H1 (cell line): ENCODE results near the gene OBSCN. TPM values are rescaled to one million over a fixed set of nuclear protein-coding genes. Genes with fewer than 3 reads are reported as not detected.

Experiments
- CTCF ChIA-PET: fragments of 300-600 bp; sonication (Branson Sonifier 250); formaldehyde crosslinking; loops from one replicate; lab custom pipeline; 2021; ENCODE audit not compliant: partially characterized antibody; lab: Charles Lee
- POLR2A ChIA-PET: fragments of 300-600 bp; sonication (Branson Sonifier 250); formaldehyde crosslinking; loops from one replicate; lab custom pipeline; 2021; ENCODE audit warnings: inconsistent platforms; ENCODE audit not compliant: partially characterized antibody; lab: Charles Lee
- DNase-seq, 2 experiments: peaks; one replicate each; pipeline versions ENCODE4 v3.0.0 to v3.0.0-alpha.2; 2010 to 2022; ENCODE audit warnings: low spot score in 2 of 2, low read depth in 1 of 2, mixed read lengths in 1 of 2
- FAIRE-seq: peaks from 2 replicates; lab custom pipeline; 2011; peaks lifted over from hg19 to GRCh38; lab: Jason Lieb, UNC
- H2AFZ ChIP-seq: 2 replicates; pipeline ENCODE4 v1.8.1; 2012; ENCODE audit warnings: low read length, inconsistent platforms
- H2AK5ac ChIP-seq: 2 replicates; pipeline ENCODE4 v1.6.1; 2013; ENCODE audit warnings: low read depth, low read length
- H2BK120ac ChIP-seq: replicated peaks from 2 replicates; pipeline ENCODE3; 2013; ENCODE audit warnings: low read depth, low read length, inconsistent platforms
- H2BK12ac ChIP-seq: 2 replicates; pipeline ENCODE4 v1.6.1; 2013; ENCODE audit warnings: low read depth, low read length
- H2BK15ac ChIP-seq: 2 replicates; pipeline ENCODE4 v1.6.1; 2013; ENCODE audit warnings: low read length
- H2BK20ac ChIP-seq: 2 replicates; pipeline ENCODE4 v1.6.1; 2013; ENCODE audit warnings: low read length
- H2BK5ac ChIP-seq: 2 replicates; pipeline ENCODE4 v1.6.1; 2013; ENCODE audit warnings: low read depth, low read length
- H3K14ac ChIP-seq: 2 replicates; pipeline ENCODE4 v1.6.1; 2013; ENCODE audit warnings: inconsistent platforms; ENCODE audit not compliant: insufficient read length
- H3K18ac ChIP-seq: 2 replicates; pipeline ENCODE4 v1.6.1; 2013; ENCODE audit warnings: low read length; ENCODE audit errors: extremely low read depth
- H3K23ac ChIP-seq: 2 replicates; pipeline ENCODE4 v1.6.1; 2013; ENCODE audit warnings: inconsistent platforms; ENCODE audit not compliant: insufficient read length
- H3K23me2 ChIP-seq: 2 replicates; pipeline ENCODE4 v1.6.1; 2013; ENCODE audit warnings: low read depth, low read length
- H3K27ac ChIP-seq: 2 replicates; pipeline ENCODE4 v1.6.1; 2011; ENCODE audit warnings: low read depth, low read length, inconsistent platforms
- H3K27me3 ChIP-seq, 4 experiments: replicated peaks in 1 of 4; 1 replicate in 1 of 4; 2 replicates in 3 of 4; pipeline versions ENCODE4 v1.6.1 to v1.8.1; 2011 to 2013; ENCODE audit warnings: low read length in 3 of 4, mild to moderate bottlenecking in 3 of 4, inconsistent platforms in 2 of 4, mixed read lengths in 2 of 4, moderate library complexity in 1 of 4; ENCODE audit not compliant: control insufficient read depth in 3 of 4, insufficient read depth in 3 of 4; ENCODE audit errors: extremely low read depth in 1 of 4
- H3K36me3 ChIP-seq, 4 experiments: 2 replicates each; pipeline versions ENCODE4 v1.6.1 to v1.8.1; 2011 to 2013; ENCODE audit warnings: mild to moderate bottlenecking in 4 of 4, low read length in 3 of 4, moderate library complexity in 2 of 4, control low read depth in 1 of 4, inconsistent platforms in 1 of 4; ENCODE audit not compliant: insufficient read depth in 4 of 4, control insufficient read depth in 2 of 4
- H3K4ac ChIP-seq: replicated peaks from 2 replicates; pipeline ENCODE3; 2013; ENCODE audit warnings: low read length, low read depth, mixed read lengths, inconsistent platforms; ENCODE audit not compliant: insufficient read length
- H3K4me1 ChIP-seq, 4 experiments: replicated peaks in 1 of 4; 1 replicate in 1 of 4; 2 replicates in 3 of 4; pipeline versions ENCODE4 v1.6.1 to v1.8.1; 2011 to 2013; ENCODE audit warnings: low read length in 3 of 4, inconsistent platforms in 2 of 4, mixed read lengths in 1 of 4; ENCODE audit not compliant: insufficient read depth in 4 of 4, control insufficient read depth in 3 of 4
- H3K4me2 ChIP-seq, 2 experiments: 2 replicates each; pipeline versions ENCODE4 v1.6.1 to v1.8.1; 2011 to 2013; ENCODE audit warnings: low read depth in 2 of 2, low read length in 2 of 2, control low read depth in 1 of 2, inconsistent platforms in 1 of 2, mild to moderate bottlenecking in 1 of 2; ENCODE audit not compliant: insufficient read depth in 1 of 2
- H3K4me3 ChIP-seq, 4 experiments: fragments of 200-600, 300-600 bp in 1 of 4; sonication (generic), shearing (Covaris generic), sonication (Bioruptor Twin) in 1 of 4; 2 replicates each; pipeline versions ENCODE4 v1.5.1 to v1.8.1; 2011 to 2016; ENCODE audit warnings: low read length in 4 of 4, low read depth in 3 of 4, control low read depth in 2 of 4, inconsistent platforms in 2 of 4, mild to moderate bottlenecking in 2 of 4, mixed read lengths in 1 of 4, moderate library complexity in 1 of 4; ENCODE audit not compliant: insufficient read depth in 2 of 4; ENCODE audit errors: extremely low read depth in 1 of 4
- H3K56ac ChIP-seq: replicated peaks from 2 replicates; pipeline ENCODE3; 2013; ENCODE audit warnings: low read depth, mild to moderate bottlenecking, mixed read lengths, low read length, inconsistent platforms; ENCODE audit not compliant: insufficient read length
- H3K79me1 ChIP-seq: 2 replicates; pipeline ENCODE4 v1.6.1; 2013; ENCODE audit warnings: low read depth, low read length, control low read depth
- H3K79me2 ChIP-seq, 2 experiments: 2 replicates each; pipeline versions ENCODE4 v1.6.1 to v1.8.1; 2012 to 2013; ENCODE audit warnings: low read length in 2 of 2, mild to moderate bottlenecking in 2 of 2, inconsistent platforms in 1 of 2; ENCODE audit not compliant: insufficient read depth in 2 of 2, control insufficient read depth in 1 of 2
- H3K9ac ChIP-seq, 4 experiments: replicated peaks in 1 of 4; 1 replicate in 1 of 4; 2 replicates in 3 of 4; pipeline versions ENCODE4 v1.6.1 to v1.8.1; 2011 to 2013; ENCODE audit warnings: low read depth in 3 of 4, low read length in 3 of 4, control low read depth in 2 of 4, mild to moderate bottlenecking in 2 of 4, moderate library complexity in 2 of 4, inconsistent platforms in 1 of 4; ENCODE audit errors: extremely low read depth in 1 of 4
- H3K9me3 ChIP-seq, 2 experiments: 2 replicates each; pipeline versions ENCODE4 v1.6.1 to v1.8.1; 2012 to 2013; ENCODE audit warnings: mild to moderate bottlenecking in 2 of 2, moderate library complexity in 2 of 2, control low read depth in 1 of 2, inconsistent platforms in 1 of 2, low read depth in 1 of 2, low read length in 1 of 2, mixed read lengths in 1 of 2; ENCODE audit not compliant: insufficient read depth in 2 of 2
- H4K20me1 ChIP-seq, 2 experiments: replicated peaks in 1 of 2; 2 replicates each; pipeline versions ENCODE3 to v1.8.1; 2011 to 2013; ENCODE audit warnings: inconsistent platforms in 2 of 2, low read length in 2 of 2, mild to moderate bottlenecking in 1 of 2; ENCODE audit not compliant: insufficient read depth in 2 of 2, control insufficient read depth in 1 of 2
- H4K5ac ChIP-seq: 2 replicates; pipeline ENCODE4 v1.6.1; 2013; ENCODE audit warnings: low read length, low read depth, mixed read lengths, inconsistent platforms; ENCODE audit not compliant: insufficient read length
- H4K8ac ChIP-seq: 2 replicates; pipeline ENCODE4 v1.8.0; 2013; ENCODE audit warnings: mild to moderate bottlenecking, moderate library complexity, low read length, inconsistent platforms; ENCODE audit not compliant: insufficient read depth; ENCODE audit errors: extremely low read depth
- H4K91ac ChIP-seq: replicated peaks from 2 replicates; pipeline ENCODE3; 2013; ENCODE audit warnings: low read length, mixed read lengths, inconsistent platforms; ENCODE audit not compliant: insufficient read length
- ATF3 ChIP-seq: IDR thresholded peaks from 2 replicates; pipeline ENCODE4 v1.6.1; 2011; ENCODE audit warnings: low read depth, mild to moderate bottlenecking, low read length; ENCODE audit not compliant: insufficient read depth
- CBX5 ChIP-seq: fragments of 300-800, 300-1000 bp; sonication (generic); IDR thresholded peaks from 2 replicates; pipeline ENCODE4 v1.7.1; 2016; ENCODE audit warnings: antibody characterized with exemption, low read length, low read depth
- CREB1 ChIP-seq: IDR thresholded peaks from 2 replicates; pipeline ENCODE4 v1.6.1; 2012; ENCODE audit warnings: inconsistent platforms
- EGR1 ChIP-seq: IDR thresholded peaks from 2 replicates; pipeline ENCODE4 v1.6.1; 2011; ENCODE audit warnings: low read depth, low read length, borderline replicate concordance
- HDAC2 ChIP-seq, 2 experiments: fragments of 300-600 bp in 1 of 2; sonication (generic) in 1 of 2; IDR thresholded peaks; 2 replicates each; pipeline ENCODE4 v1.6.1; 2011 to 2012; ENCODE audit warnings: low read depth in 2 of 2, low read length in 2 of 2, mild to moderate bottlenecking in 2 of 2, moderate library complexity in 2 of 2, borderline replicate concordance in 1 of 2, inconsistent platforms in 1 of 2
- JUN ChIP-seq: IDR thresholded peaks from 2 replicates; pipeline ENCODE4 v1.6.1; 2011; ENCODE audit warnings: low read depth, mild to moderate bottlenecking, improper control_type of control experiment, low read length
- KDM4A ChIP-seq: IDR thresholded peaks from one replicate; pipeline ENCODE4 v1.7.1; 2012; ENCODE audit warnings: low read depth, mild to moderate bottlenecking, moderate library complexity, low read length, inconsistent platforms; ENCODE audit not compliant: severe bottlenecking
- MAX ChIP-seq: IDR thresholded peaks from 2 replicates; pipeline ENCODE4 v1.6.1; 2012; ENCODE audit warnings: inconsistent platforms
- NRF1 ChIP-seq: IDR thresholded peaks from 2 replicates; pipeline ENCODE4 v1.6.1; 2011; ENCODE audit warnings: mild to moderate bottlenecking, low read depth, low read length, improper control_type of control experiment
- RFX5 ChIP-seq: IDR thresholded peaks from 2 replicates; pipeline ENCODE4 v1.6.1; 2011; ENCODE audit warnings: low read depth, low read length, improper control_type of control experiment, borderline replicate concordance
- SP2 ChIP-seq: IDR thresholded peaks from 2 replicates; pipeline ENCODE4 v1.6.1; 2012; ENCODE audit warnings: mild to moderate bottlenecking, low read length, inconsistent platforms
- SP4 ChIP-seq: IDR thresholded peaks from 2 replicates; pipeline ENCODE4 v1.6.1; 2012; ENCODE audit warnings: low read length, inconsistent platforms
- TCF12 ChIP-seq: IDR thresholded peaks from 2 replicates; pipeline ENCODE4 v1.6.1; 2011; ENCODE audit warnings: low read depth, mild to moderate bottlenecking, low read length
- WGBS, 2 experiments: shearing (Covaris generic) in 1 of 2; methylation state at CpG; one replicate each; pipeline versions ENCODE4 v1.1.6 to v1.1.7; 2013 to 2015; ENCODE audit warnings: low lambda C conversion rate in 2 of 2, mixed read lengths in 2 of 2, inconsistent platforms in 1 of 2, low coverage in 1 of 2, missing lambda C conversion rate in 1 of 2; ENCODE audit not compliant: insufficient replicate concordance in 2 of 2, insufficient coverage in 1 of 2, insufficient read length in 1 of 2; ENCODE audit errors: extremely low coverage in 1 of 2, missing lambda C conversion rate in 1 of 2; 5-methylcytosine and 5-hydroxymethylcytosine counted together
- polyA plus RNA-seq, 7 experiments: library from polyadenylated mRNA; depleted of rRNA in 3 of 7; stranded (reverse) in 5 of 7; unstranded in 2 of 7; fragments of >200 nt in 5 of 7; fragments of 200-250 nt in 2 of 7; gene quantifications; 1 replicate in 5 of 7; 2 replicates in 1 of 7; 4 replicates in 1 of 7; pipeline versions ENCODE4 v1.2.1 to v1.2.3, GENCODE V29; 2011 to 2013; ENCODE audit warnings: missing spikeins in 2 of 7, mixed read lengths in 2 of 7
- total RNA-seq: library from RNA; stranded (reverse); fragmentation: NEBNext Ultra II Directional; extraction: Animal tissue kit (Norgen Biotek cat#: 25700); gene quantifications from 2 replicates; pipeline ENCODE4 v1.2.1, GENCODE V29; 2021

OBSCN gene
- total and polyA plus RNA-seq, 2 of the 8 experiments (the other 6 are each of a cell fraction or from before 2014, with no cell fraction given): 7.5 to 28.4 TPM

- no peak overlapping the region for H2AFZ ChIP-seq
- no peaks in the 10 kb centered on the region for H3K9me3 ChIP-seq
- H3K18ac ChIP-seq: no peak overlapping the region
- peaks cover 0 to 4% (median 4%) of the 10 kb centered on the region in 4 experiments; a peak in 4 of 7 replicates for H3K4me1 ChIP-seq
- no peak overlapping the region for H2AK5ac ChIP-seq
- no peak overlapping the region for H2BK12ac ChIP-seq
- no peak overlapping the region for H3K14ac ChIP-seq
- H4K20me1 ChIP-seq: peaks cover 2% of the 10 kb centered on the region in 2 experiments
- 83% methylated on average over 14 of the region's 19 CpGs; no CpG with 5 or more reads in 1 of the 2 experiments for WGBS, 2 experiments
- no peak overlapping the region for H4K5ac ChIP-seq
- H3K56ac ChIP-seq: no peak overlapping the region
- no peaks in the 10 kb centered on the region for H3K36me3 ChIP-seq
- H3K23me2 ChIP-seq: peaks cover 12% of the 10 kb centered on the region
- no peak overlapping the region for H3K4me2 ChIP-seq
- H3K79me2 ChIP-seq: no peaks in the 10 kb centered on the region
- no peak overlapping the region for H3K27ac ChIP-seq
- no peak for FAIRE-seq
- CTCF ChIA-PET: interaction anchor here (1.1 to 2.9 kb wide), 4 partner anchors 18 to 209 kb away, joined by 3 to 10 read pairs (median 5); no protein-coding TSS in a partner anchor
- POLR2A ChIA-PET: no interaction called here
- no peak overlapping the region for H3K4ac ChIP-seq
- H3K9ac ChIP-seq: no peak overlapping the region
- H2BK20ac ChIP-seq: no peak overlapping the region
- DNase-seq: no peak
- H3K27me3 ChIP-seq: peaks cover 2 to 32% (median 16%) of the 10 kb centered on the region in 4 experiments; a peak in 6 of 7 replicates
- H2BK120ac ChIP-seq: no peak overlapping the region
- H3K79me1 ChIP-seq: no peaks in the 10 kb centered on the region
- H4K8ac ChIP-seq: no peak overlapping the region
- no peak overlapping the region for H2BK5ac ChIP-seq
- no peak overlapping the region for H3K23ac ChIP-seq
- no peak overlapping the region for H4K91ac ChIP-seq
- no peak overlapping the region for H2BK15ac ChIP-seq
- H3K4me3 ChIP-seq: no peak overlapping the region
- TF ChIP-seq MAX (no peak), HDAC2 (IDR thresholded peaks at IDR 0.05; ENCODE audit: borderline replicate concordance in 1 of 2, low read depth in 2 of 2, low read length in 2 of 2) (no peak), KDM4A (no peak), SP4 (no peak), RFX5 (no peak), SP2 (no peak), TCF12 (no peak), EGR1 (no peak), NRF1 (no peak), CREB1 (no peak), CBX5 (no peak), JUN (no peak), ATF3 (no peak)
Observed at GRCh38 chr1:228208831-228209551, 1.1 kb downstream of the OBSCN start.
